Activated CD4-positive, alpha-beta T cell treated with anti-CD3 and anti-CD28 coated beads, Interleukin-2, amount 50 U/mL, for 16 hours (primary cell): ENCODE measurements around the gene SLC25A34.
"Not testable (repeated sequence)": the region's sequence is repeated elsewhere in the genome, so short reads cannot be mapped to it uniquely, and the experiment has no call there.

Experiments used
- DNase-seq: peaks from one replicate; pipeline ENCODE4 v3.0.0-alpha.2; 2020

SLC25A34 gene

GRCh38 chr1:15736038-15736891, at the start of gene SLC25A34:
SLC25A34 (plus strand) TSS chr1:15736258; CDS start chr1:15736486, 228 bp downstream.
- no peak for DNase-seq

- DNase-seq = no peak
These were observed 48.6 kb upstream of the SLC25A34 start for GRCh38 chr1:15687446-15687845.

DNA sequence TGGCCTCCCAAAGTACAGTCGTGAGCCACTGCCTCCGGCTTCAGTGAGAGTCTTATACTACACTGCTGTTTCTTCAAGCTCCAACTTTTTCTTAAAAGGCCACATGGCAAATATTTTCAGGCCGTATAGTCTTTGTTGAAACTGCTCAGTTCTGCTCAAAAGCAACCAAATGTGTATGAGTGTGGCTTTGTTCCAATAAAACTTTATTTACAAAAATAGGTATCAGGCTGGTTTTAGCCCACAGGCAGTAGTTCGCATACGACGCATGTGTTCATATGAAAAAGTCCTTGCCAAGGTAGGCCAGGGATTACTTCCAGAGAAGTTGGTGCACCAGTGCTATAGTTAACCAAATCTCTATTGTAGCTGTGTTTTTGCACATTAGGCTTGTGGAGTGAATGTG, 45.7 kb upstream of the SLC25A34 start:
- no peak for DNase-seq

GRCh38 chr1:15691434-15692032, 44.5 kb upstream of the SLC25A34 start:
- no peak for DNase-seq

- DNase-seq = no peak
These were observed 43.9 kb upstream of the SLC25A34 start for GRCh38 chr1:15692121-15692682.

DNA sequence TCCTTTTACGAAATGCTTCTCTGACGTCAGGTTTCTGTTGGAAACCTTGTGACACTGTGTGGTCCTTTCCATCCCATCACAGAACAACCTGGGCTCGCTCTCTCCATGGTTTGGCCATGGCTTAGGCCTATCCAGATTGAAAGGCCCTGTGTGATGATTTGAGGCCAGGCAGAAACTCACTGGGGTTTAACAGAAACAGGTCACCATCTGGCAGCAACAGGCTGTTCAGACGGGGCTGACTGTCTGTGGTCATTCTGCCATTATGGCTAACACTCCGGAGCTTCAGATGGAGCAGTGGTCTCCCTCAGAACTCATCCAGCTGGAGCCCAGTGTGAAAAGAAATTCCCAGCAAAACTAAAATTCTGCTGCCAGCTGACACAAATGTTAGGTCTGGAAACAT, 42.7 kb upstream of the SLC25A34 start:
- no peak for DNase-seq

DNA sequence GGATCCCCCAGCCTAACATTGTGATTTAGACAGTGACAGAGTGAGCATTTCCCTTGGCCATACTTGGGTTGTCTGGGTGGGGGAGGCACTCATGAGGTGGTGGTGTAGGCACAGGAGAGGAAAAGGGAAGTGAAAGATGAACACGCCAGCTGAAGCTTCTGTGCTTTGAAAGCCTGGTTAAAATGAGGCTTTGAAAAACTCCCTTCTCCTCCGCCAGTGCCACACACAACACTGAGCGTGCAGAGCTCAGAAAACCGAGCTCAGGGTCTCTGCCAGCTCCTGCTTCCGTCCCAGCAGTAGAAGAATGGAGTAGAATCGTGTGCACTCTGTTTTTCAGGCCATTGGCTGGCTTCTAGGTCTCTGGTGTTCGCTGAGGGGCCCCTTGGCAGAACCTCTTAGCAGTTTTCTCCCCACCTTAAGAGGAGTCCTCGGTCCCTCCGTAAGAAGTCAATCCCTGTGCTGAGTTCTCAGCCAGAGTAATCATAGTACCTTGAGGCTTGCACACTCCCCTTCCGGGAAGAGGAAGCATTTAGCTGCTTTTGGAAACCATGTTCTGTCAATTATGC, 39.0 kb upstream of the SLC25A34 start:
- peak; percentile 53 for DNase-seq

- no peak for DNase-seq
These were observed 37.9 kb upstream of the SLC25A34 start for GRCh38 chr1:15698201-15698600.

DNA sequence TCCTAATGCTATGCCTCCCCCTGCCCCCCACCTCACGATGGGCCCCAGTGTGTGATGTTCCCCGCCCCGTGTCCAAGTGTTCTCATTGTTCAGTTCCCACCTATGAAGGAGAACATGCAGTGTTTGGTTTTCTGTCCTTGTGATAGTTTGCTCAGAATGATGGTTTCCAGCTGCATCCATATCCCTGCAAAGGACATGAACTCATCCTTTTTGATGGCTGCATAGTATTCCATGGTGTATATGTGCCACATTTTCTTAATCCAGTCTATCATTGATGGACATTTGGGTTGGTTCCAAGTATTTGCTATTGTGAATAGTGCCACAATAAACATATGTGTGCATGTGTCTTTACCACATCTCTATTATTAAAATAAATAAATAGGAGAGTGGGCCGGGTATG, 36.7 kb upstream of the SLC25A34 start:
- DNase-seq = not testable (repeated sequence)

- no peak for DNase-seq
These were observed 35.5 kb upstream of the SLC25A34 start for GRCh38 chr1:15700508-15700907.

DNA sequence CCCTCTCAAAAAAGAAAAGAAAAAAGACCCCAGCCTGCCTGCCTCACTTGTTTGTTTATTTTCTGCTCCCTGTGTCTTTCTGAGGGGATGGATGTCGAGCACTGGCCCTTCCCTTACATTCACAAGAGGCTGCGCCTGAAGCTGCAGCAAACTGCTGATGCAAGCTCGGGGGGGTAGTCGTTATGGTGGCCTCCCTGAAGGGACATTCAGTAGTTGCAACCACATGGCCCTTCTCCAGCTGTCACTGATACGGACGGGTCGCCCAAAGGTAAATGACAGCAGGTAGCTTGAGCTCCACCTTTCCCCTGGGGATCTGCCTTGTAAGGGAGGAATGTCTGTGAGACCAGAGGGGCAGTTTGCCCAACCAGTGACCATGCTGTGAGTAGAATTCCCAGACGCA, 34.3 kb upstream of the SLC25A34 start:
- no peak for DNase-seq

DNA sequence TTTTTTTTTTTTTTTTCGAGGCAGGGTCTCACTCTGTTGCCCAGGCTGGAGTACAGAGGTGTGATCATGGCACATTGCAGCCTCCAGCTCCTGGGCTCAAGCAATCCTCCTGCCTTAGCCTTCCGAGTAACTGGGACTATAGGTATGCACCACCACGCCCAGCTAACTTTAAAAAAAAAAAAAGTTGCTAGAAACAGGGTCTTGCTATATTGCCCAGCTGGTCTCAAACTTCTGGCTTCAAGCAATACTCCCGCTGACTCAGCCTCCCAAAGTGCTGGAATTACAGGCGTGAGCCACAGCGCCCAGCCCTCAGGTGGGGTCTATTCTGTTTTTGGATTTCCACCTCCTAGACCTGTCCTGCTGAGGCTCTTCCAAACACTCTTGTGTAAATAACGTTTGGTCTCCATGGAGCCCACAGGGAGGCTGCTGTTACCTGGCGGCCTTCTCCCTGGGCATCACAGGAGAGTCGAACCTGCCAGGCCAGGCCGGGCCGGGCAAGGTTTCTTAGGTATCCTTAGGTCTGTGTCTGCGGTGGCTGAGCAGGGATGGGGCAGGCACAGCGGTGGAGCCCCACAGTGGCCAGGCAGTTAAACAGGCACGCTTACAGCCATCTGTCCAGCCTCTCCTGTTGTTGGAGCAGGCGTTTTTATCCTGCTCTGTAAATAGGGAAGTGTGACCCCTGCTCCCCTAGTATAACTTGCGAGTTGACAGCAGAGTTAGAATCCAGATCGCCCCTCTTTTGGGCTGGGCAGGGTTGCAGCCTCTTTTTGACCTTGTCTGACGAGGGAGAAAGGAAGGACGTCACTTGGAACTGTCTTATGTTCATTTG, 33.1 kb upstream of the SLC25A34 start:
- DNase-seq = no peak

DNA sequence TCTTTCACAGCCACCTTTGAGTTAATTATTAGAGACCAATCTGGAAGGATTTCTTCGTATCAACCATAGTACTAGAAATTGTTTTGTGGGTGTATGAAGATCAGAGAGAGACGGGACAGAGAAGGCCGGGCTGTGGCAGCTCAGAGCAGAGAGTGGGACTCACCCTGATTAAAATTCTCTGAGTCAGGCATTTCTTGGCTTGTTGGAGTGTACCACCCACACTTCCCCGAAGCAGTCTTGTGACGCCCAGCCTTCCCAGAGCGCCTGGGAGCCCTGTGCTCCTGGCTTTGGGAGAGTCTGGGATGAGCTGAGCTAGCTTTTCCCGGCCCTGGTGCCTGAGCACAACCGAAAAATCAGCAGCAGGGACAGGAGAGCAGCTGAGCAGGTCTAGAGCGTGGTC, 32.5 kb upstream of the SLC25A34 start:
- no peak for DNase-seq

- no peak for DNase-seq
These were observed 31.4 kb upstream of the SLC25A34 start for GRCh38 chr1:15704526-15705183.

DNA sequence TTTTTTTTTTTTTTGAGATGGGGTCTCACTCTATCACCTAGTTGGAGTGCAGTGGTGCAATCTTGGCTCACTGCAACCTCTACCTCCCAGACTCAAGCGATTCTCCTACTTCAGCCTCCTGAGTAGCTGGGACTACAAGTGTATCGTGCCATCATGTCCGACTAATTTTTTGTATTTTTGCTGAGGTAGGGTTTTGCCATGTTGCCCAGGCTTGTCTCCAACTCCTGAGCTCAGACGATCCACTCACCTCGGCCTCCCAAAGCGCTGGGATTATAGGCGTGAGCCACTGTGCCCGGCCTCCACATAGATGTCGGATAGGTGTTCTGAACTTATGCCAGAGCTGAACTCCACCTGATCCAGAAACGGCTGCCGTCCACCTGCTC, 30.9 kb upstream of the SLC25A34 start:
- DNase-seq = no peak

- no peak for DNase-seq
These were observed 29.3 kb upstream of the SLC25A34 start for GRCh38 chr1:15706751-15707150.

GRCh38 chr1:15707239-15707925, 28.7 kb upstream of the SLC25A34 start:
- DNase-seq = no peak

DNA sequence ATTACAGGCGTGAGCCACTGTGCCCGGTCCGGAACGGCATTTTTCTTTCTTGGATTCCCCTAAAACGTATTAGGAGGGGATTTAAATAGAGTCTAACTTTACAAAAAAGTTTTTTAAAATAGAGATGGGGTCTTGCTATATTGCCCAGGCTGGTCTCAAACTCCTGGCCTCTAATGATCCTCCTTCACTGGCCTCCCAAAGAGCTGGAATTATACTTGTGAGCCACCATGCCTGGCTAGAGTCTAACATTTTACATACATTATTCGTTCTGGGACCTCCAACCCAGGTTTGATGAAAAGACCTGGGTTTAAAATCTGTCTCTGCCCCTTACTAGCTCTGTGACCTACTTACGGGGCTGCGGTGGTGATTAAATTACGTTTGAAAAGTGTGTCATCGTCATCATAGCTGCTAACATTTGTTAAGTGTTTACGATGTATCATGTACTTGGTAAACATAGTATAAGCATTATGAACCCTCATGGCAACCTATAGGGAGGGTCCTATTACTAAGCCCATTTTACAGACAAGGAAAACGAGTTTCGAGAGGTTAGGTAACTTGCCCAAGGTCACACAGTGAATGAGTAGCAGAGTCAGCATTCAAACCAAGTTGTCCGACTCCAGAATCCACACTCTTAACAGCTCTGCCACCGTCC, 27.4 kb upstream of the SLC25A34 start:
- no peak for DNase-seq

GRCh38 chr1:15709226-15709625, 26.8 kb upstream of the SLC25A34 start:
- no peak for DNase-seq

- DNase-seq = no peak
These were observed 23.9 kb upstream of the SLC25A34 start for GRCh38 chr1:15712168-15712567.
